ENCODE measurements around the gene HOXB1.

DNA sequence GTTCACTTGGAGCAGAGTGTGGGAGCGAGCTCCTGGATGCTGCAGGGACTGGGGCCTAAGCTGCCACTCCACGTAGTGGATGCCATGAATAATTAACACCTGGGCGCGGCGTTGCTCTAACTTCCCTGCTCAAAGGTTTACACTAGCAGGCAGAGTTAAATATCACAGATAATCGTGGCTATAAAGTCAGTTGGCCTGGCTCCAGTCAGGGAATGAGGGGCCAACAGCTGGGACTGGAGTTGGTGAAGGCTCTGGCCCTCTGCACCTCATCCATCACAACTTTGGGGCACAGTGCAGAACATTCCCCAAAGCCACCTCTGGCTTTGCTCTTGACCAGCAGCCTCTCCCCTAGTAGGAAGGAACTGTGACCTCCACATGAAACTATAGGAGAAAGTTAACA is 36.4 kb upstream of the HOXB1 start:
- TF ChIP-seq, protein P1, sequence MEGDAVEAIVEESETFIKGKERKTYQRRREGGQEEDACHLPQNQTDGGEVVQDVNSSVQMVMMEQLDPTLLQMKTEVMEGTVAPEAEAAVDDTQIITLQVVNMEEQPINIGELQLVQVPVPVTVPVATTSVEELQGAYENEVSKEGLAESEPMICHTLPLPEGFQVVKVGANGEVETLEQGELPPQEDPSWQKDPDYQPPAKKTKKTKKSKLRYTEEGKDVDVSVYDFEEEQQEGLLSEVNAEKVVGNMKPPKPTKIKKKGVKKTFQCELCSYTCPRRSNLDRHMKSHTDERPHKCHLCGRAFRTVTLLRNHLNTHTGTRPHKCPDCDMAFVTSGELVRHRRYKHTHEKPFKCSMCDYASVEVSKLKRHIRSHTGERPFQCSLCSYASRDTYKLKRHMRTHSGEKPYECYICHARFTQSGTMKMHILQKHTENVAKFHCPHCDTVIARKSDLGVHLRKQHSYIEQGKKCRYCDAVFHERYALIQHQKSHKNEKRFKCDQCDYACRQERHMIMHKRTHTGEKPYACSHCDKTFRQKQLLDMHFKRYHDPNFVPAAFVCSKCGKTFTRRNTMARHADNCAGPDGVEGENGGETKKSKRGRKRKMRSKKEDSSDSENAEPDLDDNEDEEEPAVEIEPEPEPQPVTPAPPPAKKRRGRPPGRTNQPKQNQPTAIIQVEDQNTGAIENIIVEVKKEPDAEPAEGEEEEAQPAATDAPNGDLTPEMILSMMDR (conservative IDR thresholded peaks at IDR 0.05; ENCODE audit: low read depth in 2 of 2): no peak
- TF ChIP-seq, protein P2, sequence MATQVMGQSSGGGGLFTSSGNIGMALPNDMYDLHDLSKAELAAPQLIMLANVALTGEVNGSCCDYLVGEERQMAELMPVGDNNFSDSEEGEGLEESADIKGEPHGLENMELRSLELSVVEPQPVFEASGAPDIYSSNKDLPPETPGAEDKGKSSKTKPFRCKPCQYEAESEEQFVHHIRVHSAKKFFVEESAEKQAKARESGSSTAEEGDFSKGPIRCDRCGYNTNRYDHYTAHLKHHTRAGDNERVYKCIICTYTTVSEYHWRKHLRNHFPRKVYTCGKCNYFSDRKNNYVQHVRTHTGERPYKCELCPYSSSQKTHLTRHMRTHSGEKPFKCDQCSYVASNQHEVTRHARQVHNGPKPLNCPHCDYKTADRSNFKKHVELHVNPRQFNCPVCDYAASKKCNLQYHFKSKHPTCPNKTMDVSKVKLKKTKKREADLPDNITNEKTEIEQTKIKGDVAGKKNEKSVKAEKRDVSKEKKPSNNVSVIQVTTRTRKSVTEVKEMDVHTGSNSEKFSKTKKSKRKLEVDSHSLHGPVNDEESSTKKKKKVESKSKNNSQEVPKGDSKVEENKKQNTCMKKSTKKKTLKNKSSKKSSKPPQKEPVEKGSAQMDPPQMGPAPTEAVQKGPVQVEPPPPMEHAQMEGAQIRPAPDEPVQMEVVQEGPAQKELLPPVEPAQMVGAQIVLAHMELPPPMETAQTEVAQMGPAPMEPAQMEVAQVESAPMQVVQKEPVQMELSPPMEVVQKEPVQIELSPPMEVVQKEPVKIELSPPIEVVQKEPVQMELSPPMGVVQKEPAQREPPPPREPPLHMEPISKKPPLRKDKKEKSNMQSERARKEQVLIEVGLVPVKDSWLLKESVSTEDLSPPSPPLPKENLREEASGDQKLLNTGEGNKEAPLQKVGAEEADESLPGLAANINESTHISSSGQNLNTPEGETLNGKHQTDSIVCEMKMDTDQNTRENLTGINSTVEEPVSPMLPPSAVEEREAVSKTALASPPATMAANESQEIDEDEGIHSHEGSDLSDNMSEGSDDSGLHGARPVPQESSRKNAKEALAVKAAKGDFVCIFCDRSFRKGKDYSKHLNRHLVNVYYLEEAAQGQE (IDR thresholded peaks at IDR 0.05; ENCODE audit: unreplicated experiment): no peak
- TF ChIP-seq EZH2 (IDR thresholded peaks at IDR 0.05; ENCODE audit: low read depth, unreplicated experiment): no peak
- no peak for TF ChIP-seq POLR2AphosphoS5 (IDR thresholded peaks at IDR 0.05; ENCODE audit: low read depth)
- no peak for TF ChIP-seq EZH2phosphoT487 (IDR thresholded peaks at IDR 0.05; ENCODE audit: unreplicated experiment)
- TF ChIP-seq, protein P3, sequence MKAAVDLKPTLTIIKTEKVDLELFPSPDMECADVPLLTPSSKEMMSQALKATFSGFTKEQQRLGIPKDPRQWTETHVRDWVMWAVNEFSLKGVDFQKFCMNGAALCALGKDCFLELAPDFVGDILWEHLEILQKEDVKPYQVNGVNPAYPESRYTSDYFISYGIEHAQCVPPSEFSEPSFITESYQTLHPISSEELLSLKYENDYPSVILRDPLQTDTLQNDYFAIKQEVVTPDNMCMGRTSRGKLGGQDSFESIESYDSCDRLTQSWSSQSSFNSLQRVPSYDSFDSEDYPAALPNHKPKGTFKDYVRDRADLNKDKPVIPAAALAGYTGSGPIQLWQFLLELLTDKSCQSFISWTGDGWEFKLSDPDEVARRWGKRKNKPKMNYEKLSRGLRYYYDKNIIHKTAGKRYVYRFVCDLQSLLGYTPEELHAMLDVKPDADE (IDR thresholded peaks at IDR 0.05): no peak

All from GM23338 (cell line).